GM12878 (cell line): ENCODE results near the gene SUSD1. TPM values are rescaled to one million over a fixed set of nuclear protein-coding genes. Genes with fewer than 3 reads are reported as not detected.

ENCODE experiments used
- ATAC-seq: fragments of 200-7000 bp; cut with Tn5 transposase; 3 replicates; pipeline ENCODE4 v1.9.1; 2020; ENCODE audit warnings: mild to moderate bottlenecking, moderate library complexity
- BruUV-seq: library from RNA; stranded (reverse); fragments of 400-500 nt; replicated peaks from 2 replicates; lab custom pipeline; 2021; lab: Mats Ljungman, UMichigan
- CTCF ChIA-PET: fragments of 300-600 bp; sonication (Branson Sonifier 250); formaldehyde crosslinking; extraction: SDS; loops from one replicate; lab custom pipeline; 2021; ENCODE audit warnings: inconsistent platforms; lab: Yijun Ruan, JAX
- POLR2A ChIA-PET: fragments of 350-600 bp; formaldehyde crosslinking; extraction: SDS; loops from one replicate; lab custom pipeline; 2021; ENCODE audit warnings: inconsistent platforms; lab: Charles Lee
- RAD21 ChIA-PET: fragments of 300-600 bp; sonication (Branson Sonifier 250); formaldehyde crosslinking; loops from one replicate; lab custom pipeline; 2023; ENCODE audit warnings: antibody characterized with exemption; ENCODE audit not compliant: unreplicated experiment; lab: Charles Lee
- SMC1A ChIA-PET: fragments of 300-600 bp; sonication (Branson Sonifier 250); formaldehyde crosslinking; loops from one replicate; lab custom pipeline; 2023; ENCODE audit not compliant: unreplicated experiment, uncharacterized antibody; lab: Charles Lee
- DNase-seq: peaks from one replicate; pipeline ENCODE4 v3.0.0-alpha.2; 2011; ENCODE audit warnings: low read depth, low spot score
- FAIRE-seq: peaks from 3 replicates; lab custom pipeline; 2011; peaks lifted over from hg19 to GRCh38; lab: Jason Lieb, UNC
- H2AFZ ChIP-seq: 2 replicates; pipeline ENCODE4 v1.6.0; 2011; ENCODE audit warnings: low read depth, low read length, control low read depth; ENCODE audit not compliant: control insufficient read depth
- H3K27ac ChIP-seq: 2 replicates; pipeline ENCODE4 v1.5.1; 2011; ENCODE audit warnings: control low read depth; ENCODE audit not compliant: control insufficient read depth, insufficient read depth
- H3K27me3 ChIP-seq, 2 experiments: replicated peaks in 1 of 2; 2 replicates each; pipeline versions ENCODE4 v1.6.0 to v1.6.1; 2011; ENCODE audit warnings: low read length in 1 of 2; ENCODE audit not compliant: control insufficient read depth in 2 of 2, insufficient read depth in 2 of 2
- H3K36me3 ChIP-seq, 2 experiments: 2 replicates each; pipeline ENCODE4 v1.5.1; 2011; ENCODE audit warnings: low read length in 1 of 2; ENCODE audit not compliant: control insufficient read depth in 2 of 2, insufficient read depth in 2 of 2
- H3K4me1 ChIP-seq: 2 replicates; pipeline ENCODE4 v1.6.1; 2011; ENCODE audit warnings: mild to moderate bottlenecking, low read length, moderate library complexity, mixed read lengths; ENCODE audit not compliant: control insufficient read depth, insufficient read depth
- H3K4me2 ChIP-seq: 2 replicates; pipeline ENCODE4 v1.6.0; 2011; ENCODE audit warnings: control low read depth; ENCODE audit not compliant: control insufficient read depth, insufficient read depth
- H3K4me3 ChIP-seq: fragments of 200-600 bp; sonication (generic); 2 replicates; pipeline ENCODE4 v1.5.1; 2016
- H3K79me2 ChIP-seq: 2 replicates; pipeline ENCODE4 v1.6.0; 2011; ENCODE audit warnings: low read length; ENCODE audit not compliant: control insufficient read depth, insufficient read depth
- H3K9ac ChIP-seq: 2 replicates; pipeline ENCODE4 v1.8.0; 2011; ENCODE audit warnings: low read length, control low read depth, mixed read lengths; ENCODE audit not compliant: control insufficient read depth, insufficient read depth
- H3K9me3 ChIP-seq: replicated peaks from 3 replicates; pipeline ENCODE4 v1.5.1; 2011; ENCODE audit warnings: mild to moderate bottlenecking, low read length; ENCODE audit not compliant: control insufficient read depth, insufficient read depth
- H4K20me1 ChIP-seq: 2 replicates; pipeline ENCODE4 v1.6.0; 2011; ENCODE audit not compliant: control insufficient read depth, insufficient read depth
- E2F8 ChIP-seq: fragments of 450-650 bp; IDR thresholded peaks from 2 replicates; pipeline ENCODE4 v1.6.1; 2018; ENCODE audit warnings: mild to moderate bottlenecking, low read depth, moderate library complexity; ENCODE audit not compliant: partially characterized antibody
- EED ChIP-seq: sonication (generic); IDR thresholded peaks from 2 replicates; pipeline ENCODE4 v1.6.1; 2016; ENCODE audit warnings: antibody characterized with exemption, low read depth
- FOXM1 ChIP-seq: IDR thresholded peaks from 2 replicates; pipeline ENCODE4 v1.6.1; 2012; ENCODE audit warnings: low read depth, mild to moderate bottlenecking, inconsistent platforms, low read length, moderate library complexity
- IKZF1 ChIP-seq: fragments of 450-650 bp; conservative IDR thresholded peaks from 2 replicates; pipeline ENCODE4 v1.6.1; 2017; ENCODE audit warnings: antibody characterized with exemption, mild to moderate bottlenecking
- IRF4 ChIP-seq: IDR thresholded peaks from 2 replicates; pipeline ENCODE4 v1.6.1; 2011; ENCODE audit warnings: low read depth, low read length
- LARP7 ChIP-seq: fragments of 450-650 bp; IDR thresholded peaks from 2 replicates; pipeline ENCODE4 v1.6.1; 2017; ENCODE audit warnings: mild to moderate bottlenecking
- MEF2B ChIP-seq: fragments of 450-650 bp; IDR thresholded peaks from 2 replicates; pipeline ENCODE4 v1.6.1; 2018; ENCODE audit warnings: mild to moderate bottlenecking, moderate library complexity; ENCODE audit not compliant: partially characterized antibody, poor library complexity, severe bottlenecking
- NFIC ChIP-seq: IDR thresholded peaks from 2 replicates; pipeline ENCODE4 v1.6.1; 2012; ENCODE audit warnings: low read depth, mild to moderate bottlenecking, inconsistent platforms, low read length, moderate library complexity
- NR2C1 ChIP-seq: fragments of 450-650 bp; IDR thresholded peaks from 2 replicates; pipeline ENCODE4 v1.6.1; 2017; ENCODE audit warnings: antibody characterized with exemption, mild to moderate bottlenecking, moderate library complexity
- RAD51 ChIP-seq: fragments of 450-650 bp; IDR thresholded peaks from 2 replicates; pipeline ENCODE4 v1.6.1; 2016; ENCODE audit warnings: moderate library complexity, mild to moderate bottlenecking, inconsistent platforms
- RBBP5 ChIP-seq: fragments of 200-600 bp; sonication (generic); conservative IDR thresholded peaks from 2 replicates; pipeline ENCODE4 v1.6.1; 2016
- SP1 ChIP-seq: IDR thresholded peaks from one replicate; pipeline ENCODE4 v1.6.1; 2011; ENCODE audit warnings: low read depth, low read length
- SUZ12 ChIP-seq: fragments of 200-600 bp; sonication (generic); IDR thresholded peaks from one replicate; pipeline ENCODE4 v1.6.1; 2018; ENCODE audit warnings: antibody characterized with exemption, mild to moderate bottlenecking; ENCODE audit not compliant: unreplicated experiment
- TARDBP ChIP-seq: IDR thresholded peaks from 2 replicates; pipeline ENCODE4 v1.6.1; 2016; ENCODE audit warnings: borderline replicate concordance
- TCF3 ChIP-seq: IDR thresholded peaks from 2 replicates; pipeline ENCODE4 v1.6.1; 2012; ENCODE audit warnings: low read depth, mild to moderate bottlenecking, low read length, borderline replicate concordance; ENCODE audit not compliant: insufficient read depth
- ZBTB11 ChIP-seq: fragments of 450-650 bp; formaldehyde crosslinking; IDR thresholded peaks from 2 replicates; pipeline ENCODE4 v1.5.0; 2022; ENCODE audit warnings: mild to moderate bottlenecking, missing genetic modification characterization
- ZBTB33 ChIP-seq: fragments of 450-650 bp; IDR thresholded peaks from 2 replicates; pipeline ENCODE4 v1.6.1; 2017; ENCODE audit warnings: mild to moderate bottlenecking
- ZSCAN29 ChIP-seq: fragments of 450-650 bp; IDR thresholded peaks from 2 replicates; pipeline ENCODE4 v1.6.1; 2017; ENCODE audit warnings: mild to moderate bottlenecking, moderate library complexity
- WGBS: methylation state at CpG from one replicate; pipeline ENCODE4 v1.1.6; 2016; ENCODE audit warnings: low lambda C conversion rate; ENCODE audit not compliant: insufficient replicate concordance, insufficient coverage; ENCODE audit errors: missing lambda C conversion rate; 5-methylcytosine and 5-hydroxymethylcytosine counted together
- in situ Hi-C: fragments of 300-500 bp; cut with MboI; formaldehyde crosslinking; loops from 9 replicates; pipeline ENCODE4 v1.14.3; 2018; ENCODE audit warnings: mixed read lengths
- intact Hi-C: fragments of 100-400 bp; cut with micrococcal nuclease; formaldehyde crosslinking; loops from one replicate; pipeline ENCODE4 v1.14.2; 2022; ENCODE audit not compliant: unreplicated experiment
- polyA plus RNA-seq, 11 experiments: library from polyadenylated mRNA; depleted of rRNA in 4 of 11; unstranded in 6 of 11; stranded (reverse) in 5 of 11; fragments of >200 nt; fragmentation: Nextera tagmentation in 4 of 11; fragmentation: Illumina TruSeq in 1 of 11; extraction: Ambion mirVana in 4 of 11; extraction: Trizol in 1 of 11; gene quantifications; 1 replicate in 1 of 11; 2 replicates in 10 of 11; pipeline versions ENCODE4 v1.2.1 to v1.2.3, GENCODE V29; 2011 to 2016; ENCODE audit warnings: inconsistent platforms in 2 of 11, missing spikeins in 2 of 11, low read depth in 1 of 11
- total RNA-seq, 4 experiments: library from RNA; depleted of rRNA in 3 of 4; stranded (reverse); fragments of >200 nt in 3 of 4; fragmentation: Illumina TruSeq in 1 of 4; extraction: Trizol in 1 of 4; gene quantifications; 2 replicates each; pipeline versions ENCODE4 v1.2.1 to v1.2.3, GENCODE V29; 2013 to 2021

SUSD1 gene
- total and polyA plus RNA-seq, 10 of the 15 experiments (the other 5 are each of a cell fraction or from before 2014, with no cell fraction given) = 6.7 to 20.8 (median 13.2) TPM

GRCh38 chr9:112198646-112199045, 23.5 kb upstream of the SUSD1 start:
- RAD21 ChIA-PET = no interaction called here
- DNase-seq (no peak), ATAC-seq (no peak), FAIRE-seq (no peak)
- H3K27me3 ChIP-seq = no peaks in the 10 kb centered on the region
- no peaks in the 10 kb centered on the region for H4K20me1 ChIP-seq
- in situ Hi-C loops = no loop called here
- H3K4me3 ChIP-seq = no peak overlapping the region
- no peak overlapping the region for H2AFZ ChIP-seq
- 96% methylated on average over 4 of the region's 4 CpGs for WGBS
- POLR2A ChIA-PET = no interaction called here
- intact Hi-C loops = no loop called here
- no TSS peak for BruUV-seq
- no peak overlapping the region for H3K4me2 ChIP-seq
- no peaks in the 10 kb centered on the region for H3K4me1 ChIP-seq
- no peaks in the 10 kb centered on the region for H3K9me3 ChIP-seq
- CTCF ChIA-PET = no interaction called here
- H3K9ac ChIP-seq = no peak overlapping the region
- H3K79me2 ChIP-seq = no peaks in the 10 kb centered on the region
- no peak overlapping the region for H3K27ac ChIP-seq
- H3K36me3 ChIP-seq = no peaks in the 10 kb centered on the region
- SMC1A ChIA-PET = no interaction called here
- TF ChIP-seq MEF2B (no peak), RAD51 (no peak), TARDBP (no peak), RBBP5 (no peak), SP1 (no peak), ZBTB33 (no peak), IKZF1 (no peak), NFIC (no peak), FOXM1 (no peak), TCF3 (no peak), EED (no peak), ZSCAN29 (no peak), LARP7 (no peak), NR2C1 (no peak), ZBTB11 (CRISPR knock-in tag) (no peak), E2F8 (no peak), SUZ12 (no peak), IRF4 (no peak)
